GM08714 (cell line): ENCODE results near the gene SLC6A7.

ENCODE experiments used
- H3K4me3 ChIP-seq: fragments of 200-500 bp; sonication (Bioruptor generic); 2 replicates; pipeline ENCODE4 v1.5.1; 2014; ENCODE audit warnings: mild to moderate bottlenecking, low read length, inconsistent platforms
- ZNF274 ChIP-seq: IDR thresholded peaks from 2 replicates; pipeline ENCODE4 v1.6.1; 2012; ENCODE audit warnings: mild to moderate bottlenecking, low read depth, low read length

SLC6A7 gene

GRCh38 chr5:150175076-150175475 lies 14.8 kb upstream of the SLC6A7 start:
- TF ChIP-seq ZNF274: no peak
- H3K4me3 ChIP-seq: no peak overlapping the region

GRCh38 chr5:150175536-150175935 lies 14.3 kb upstream of the SLC6A7 start:
- TF ChIP-seq ZNF274: no peak
- H3K4me3 ChIP-seq: no peak overlapping the region

- H3K4me3 ChIP-seq: no peak overlapping the region
- TF ChIP-seq ZNF274: no peak
Measured at GRCh38 chr5:150176745-150177477, 13.0 kb upstream of the SLC6A7 start.

GRCh38 chr5:150177721-150178120 lies 12.1 kb upstream of the SLC6A7 start:
- TF ChIP-seq ZNF274: no peak
- H3K4me3 ChIP-seq: no peak overlapping the region

GRCh38 chr5:150178262-150178661 lies 11.6 kb upstream of the SLC6A7 start:
- H3K4me3 ChIP-seq: no peak overlapping the region
- no peak for TF ChIP-seq ZNF274

- no peak overlapping the region for H3K4me3 ChIP-seq
- TF ChIP-seq ZNF274: no peak
Measured at GRCh38 chr5:150179019-150179620, 10.7 kb upstream of the SLC6A7 start.

- H3K4me3 ChIP-seq: no peak overlapping the region
- no peak for TF ChIP-seq ZNF274
Measured at GRCh38 chr5:150180241-150181026, 9.4 kb upstream of the SLC6A7 start.

- no peak overlapping the region for H3K4me3 ChIP-seq
- no peak for TF ChIP-seq ZNF274
Measured at GRCh38 chr5:150181027-150181426, 8.8 kb upstream of the SLC6A7 start.

GRCh38 chr5:150181766-150182545 lies 7.9 kb upstream of the SLC6A7 start:
- no peak for TF ChIP-seq ZNF274
- H3K4me3 ChIP-seq: no peak overlapping the region

- H3K4me3 ChIP-seq: no peak overlapping the region
- no peak for TF ChIP-seq ZNF274
Measured at GRCh38 chr5:150182774-150183173, 7.1 kb upstream of the SLC6A7 start.

GRCh38 chr5:150183436-150183835 lies 6.4 kb upstream of the SLC6A7 start:
- H3K4me3 ChIP-seq: no peak overlapping the region
- no peak for TF ChIP-seq ZNF274

- no peak for TF ChIP-seq ZNF274
- no peak overlapping the region for H3K4me3 ChIP-seq
Measured at GRCh38 chr5:150184006-150184405, 5.9 kb upstream of the SLC6A7 start.

GRCh38 chr5:150184990-150185912 lies 4.6 kb upstream of the SLC6A7 start:
- H3K4me3 ChIP-seq: no peak overlapping the region
- no peak for TF ChIP-seq ZNF274
